ENCODE results near the gene KCNS3.

The KCNS3 gene

GRCh38 chr2:17879137-17879912, 858 bp downstream of the KCNS3 start:
- no peak for DNase-seq

GRCh38 chr2:17879913-17880274, 1.4 kb downstream of the KCNS3 start:
- DNase-seq = no peak

GRCh38 chr2:17892770-17893534, 14.5 kb downstream of the KCNS3 start:
- DNase-seq = no peak

- DNase-seq = no peak
These were observed 15.5 kb downstream of the KCNS3 start for GRCh38 chr2:17894005-17894404.

- no peak for DNase-seq
These were observed 16.1 kb downstream of the KCNS3 start for GRCh38 chr2:17894556-17894955.

GRCh38 chr2:17899871-17900270, 21.4 kb downstream of the KCNS3 start:
- DNase-seq = no peak

GRCh38 chr2:17901246-17901645, 22.8 kb downstream of the KCNS3 start:
- DNase-seq = no peak

- no peak for DNase-seq
These were observed 32.5 kb downstream of the KCNS3 start for GRCh38 chr2:17910980-17911379.

GRCh38 chr2:17911491-17912260, 33.2 kb downstream of the KCNS3 start:
- no peak for DNase-seq

- DNase-seq = no peak
These were observed 33.8 kb downstream of the KCNS3 start for GRCh38 chr2:17912266-17912691.

GRCh38 chr2:17915099-17915498, 36.6 kb downstream of the KCNS3 start:
- no peak for DNase-seq

- no peak for DNase-seq
These were observed 37.5 kb downstream of the KCNS3 start for GRCh38 chr2:17915811-17916518.

GRCh38 chr2:17916584-17916983, 38.1 kb downstream of the KCNS3 start:
- no peak for DNase-seq

- no peak for DNase-seq
These were observed 40.3 kb downstream of the KCNS3 start for GRCh38 chr2:17918789-17919188.

GRCh38 chr2:17930773-17931172, 52.3 kb downstream of the KCNS3 start:
- DNase-seq = no peak

GRCh38 chr2:17933256-17933655, 54.8 kb downstream of the KCNS3 start:
- no peak for DNase-seq

- DNase-seq = no peak
These were observed 56.3 kb downstream of the KCNS3 start for GRCh38 chr2:17934721-17935120.

- no peak for DNase-seq
These were observed 56.9 kb downstream of the KCNS3 start for GRCh38 chr2:17935242-17935885.

GRCh38 chr2:17936599-17936998, 58.1 kb downstream of the KCNS3 start:
- DNase-seq = no peak

GRCh38 chr2:17940091-17940630, 61.7 kb downstream of the KCNS3 start:
- DNase-seq = no peak

GRCh38 chr2:17943444-17943843, 65.0 kb downstream of the KCNS3 start:
- DNase-seq = no peak

- DNase-seq = no peak
These were observed 68.6 kb downstream of the KCNS3 start for GRCh38 chr2:17947113-17947512.

Measured in stimulated activated CD4-positive, alpha-beta T cell treated with anti-CD3 and anti-CD28 coated beads, Interleukin-4, amount 100 ng/mL, for 1 hour (primary cell).